ENCODE data around the gene LEMD1. TPM values are rescaled to one million over a fixed set of nuclear protein-coding genes. Genes with fewer than 3 reads are reported as not detected.
A peak's percentile ranks its signal among the peaks of the same experiment; 100 is the strongest.

Gene LEMD1
- total and polyA plus RNA-seq, 2 donors (not counting 1 experiment from before 2014, with no cell fraction given) = not detected

GRCh38 chr1:205373022-205373797 is 48.6 kb downstream of the LEMD1 start:
- peaks cover 5% of the 10 kb centered on the region for H3K27me3 ChIP-seq (ENCODE audit: control insufficient read depth, insufficient read depth, low read length)
- H3K9ac ChIP-seq (ENCODE audit: insufficient read depth, low read length) = no peak overlapping the region
- TF ChIP-seq CTCF (conservative IDR thresholded peaks at IDR 0.05 in 1 of 2, IDR thresholded peaks at IDR 0.05 in 1 of 2; ENCODE audit: low read depth in 1 of 2, low read length in 2 of 2) = no peak
- no peak for TF ChIP-seq EZH2 (IDR thresholded peaks at IDR 0.05; ENCODE audit: low read length, missing control alignments)
- H3K4me3 ChIP-seq (replicated peaks in 1 of 4; ENCODE audit: control extremely low read depth in 1 of 4, insufficient read depth in 1 of 4, low read depth in 3 of 4, low read length in 4 of 4) = no peak overlapping the region
- H4K20me1 ChIP-seq (ENCODE audit: control insufficient read depth, extremely low read depth, insufficient read depth, low read length) = no peaks in the 10 kb centered on the region
- peaks cover 8% of the 10 kb centered on the region for H3K4me1 ChIP-seq (ENCODE audit: control insufficient read depth, extremely low read depth, insufficient read depth, low read length)
- no peaks in the 10 kb centered on the region for H3K79me2 ChIP-seq (ENCODE audit: control insufficient read depth, insufficient read depth, low read length)
- no peak overlapping the region for H3K27ac ChIP-seq (ENCODE audit: insufficient read depth, low read length)
- peak overlapping the region; percentile 66 for H3K4me2 ChIP-seq (ENCODE audit: extremely low read depth, insufficient read depth, low read length)
- H3K36me3 ChIP-seq (ENCODE audit: control insufficient read depth, insufficient read depth, low read length) = no peaks in the 10 kb centered on the region
- peak; percentile 15 to 55 for DNase-seq (ENCODE audit: low read depth in 2 of 2)
- H3K9me3 ChIP-seq (ENCODE audit: control insufficient read depth, insufficient read depth, low read depth, low read length) = no peaks in the 10 kb centered on the region
- no peak overlapping the region for H2AFZ ChIP-seq (ENCODE audit: low read length)

GRCh38 chr1:205371871-205372660 is 49.8 kb downstream of the LEMD1 start:
- no peaks in the 10 kb centered on the region for H3K36me3 ChIP-seq (ENCODE audit: control insufficient read depth, insufficient read depth, low read length)
- no peaks in the 10 kb centered on the region for H3K9me3 ChIP-seq (ENCODE audit: control insufficient read depth, insufficient read depth, low read depth, low read length)
- no peak overlapping the region for H3K4me3 ChIP-seq (replicated peaks in 1 of 4; ENCODE audit: control extremely low read depth in 1 of 4, insufficient read depth in 1 of 4, low read depth in 3 of 4, low read length in 4 of 4)
- peaks cover 8% of the 10 kb centered on the region for H3K4me1 ChIP-seq (ENCODE audit: control insufficient read depth, extremely low read depth, insufficient read depth, low read length)
- H3K27me3 ChIP-seq (ENCODE audit: control insufficient read depth, insufficient read depth, low read length) = no peaks in the 10 kb centered on the region
- DNase-seq (ENCODE audit: low read depth in 2 of 2) = peak; percentile 16 to 94
- no peak overlapping the region for H3K9ac ChIP-seq (ENCODE audit: insufficient read depth, low read length)
- TF ChIP-seq EZH2 (IDR thresholded peaks at IDR 0.05; ENCODE audit: low read length, missing control alignments) = no peak
- no peak for TF ChIP-seq CTCF (conservative IDR thresholded peaks at IDR 0.05 in 1 of 2, IDR thresholded peaks at IDR 0.05 in 1 of 2; ENCODE audit: low read depth in 1 of 2, low read length in 2 of 2)
- no peak overlapping the region for H2AFZ ChIP-seq (ENCODE audit: low read length)
- H3K27ac ChIP-seq (ENCODE audit: insufficient read depth, low read length) = no peak overlapping the region
- no peak overlapping the region for H3K4me2 ChIP-seq (ENCODE audit: extremely low read depth, insufficient read depth, low read length)
- H3K79me2 ChIP-seq (ENCODE audit: control insufficient read depth, insufficient read depth, low read length) = no peaks in the 10 kb centered on the region
- H4K20me1 ChIP-seq (ENCODE audit: control insufficient read depth, extremely low read depth, insufficient read depth, low read length) = no peaks in the 10 kb centered on the region

- peaks cover 8% of the 10 kb centered on the region for H3K4me1 ChIP-seq (ENCODE audit: control insufficient read depth, extremely low read depth, insufficient read depth, low read length)
- H3K79me2 ChIP-seq (ENCODE audit: control insufficient read depth, insufficient read depth, low read length) = no peaks in the 10 kb centered on the region
- H3K9ac ChIP-seq (ENCODE audit: insufficient read depth, low read length) = no peak overlapping the region
- H3K27ac ChIP-seq (ENCODE audit: insufficient read depth, low read length) = no peak overlapping the region
- no peaks in the 10 kb centered on the region for H3K36me3 ChIP-seq (ENCODE audit: control insufficient read depth, insufficient read depth, low read length)
- no peak overlapping the region for H3K4me3 ChIP-seq (replicated peaks in 1 of 4; ENCODE audit: control extremely low read depth in 1 of 4, insufficient read depth in 1 of 4, low read depth in 3 of 4, low read length in 4 of 4)
- H3K9me3 ChIP-seq (ENCODE audit: control insufficient read depth, insufficient read depth, low read depth, low read length) = no peaks in the 10 kb centered on the region
- TF ChIP-seq EZH2 (IDR thresholded peaks at IDR 0.05; ENCODE audit: low read length, missing control alignments) (no peak), CTCF (conservative IDR thresholded peaks at IDR 0.05 in 1 of 2, IDR thresholded peaks at IDR 0.05 in 1 of 2; ENCODE audit: low read depth in 1 of 2, low read length in 2 of 2) (no peak)
- no peaks in the 10 kb centered on the region for H4K20me1 ChIP-seq (ENCODE audit: control insufficient read depth, extremely low read depth, insufficient read depth, low read length)
- no peak for DNase-seq (ENCODE audit: low read depth in 2 of 2)
- no peak overlapping the region for H2AFZ ChIP-seq (ENCODE audit: low read length)
- H3K27me3 ChIP-seq (ENCODE audit: control insufficient read depth, insufficient read depth, low read length) = no peaks in the 10 kb centered on the region
- no peak overlapping the region for H3K4me2 ChIP-seq (ENCODE audit: extremely low read depth, insufficient read depth, low read length)
These were observed 51.1 kb downstream of the LEMD1 start for GRCh38 chr1:205370780-205371179.
